CD4-positive, alpha-beta T cell treated with Interleukin-2 at 100 ng/mL for 4 hours (primary cell): ENCODE data around the gene ALKBH1.
"Not testable (repeated sequence)": the region's sequence is repeated elsewhere in the genome, so short reads cannot be mapped to it uniquely, and the experiment has no call there.

Source experiments
- DNase-seq: peaks from one replicate; pipeline ENCODE4 v3.0.0-alpha.2; 2020; ENCODE audit warnings: low spot score

ALKBH1 gene

DNA sequence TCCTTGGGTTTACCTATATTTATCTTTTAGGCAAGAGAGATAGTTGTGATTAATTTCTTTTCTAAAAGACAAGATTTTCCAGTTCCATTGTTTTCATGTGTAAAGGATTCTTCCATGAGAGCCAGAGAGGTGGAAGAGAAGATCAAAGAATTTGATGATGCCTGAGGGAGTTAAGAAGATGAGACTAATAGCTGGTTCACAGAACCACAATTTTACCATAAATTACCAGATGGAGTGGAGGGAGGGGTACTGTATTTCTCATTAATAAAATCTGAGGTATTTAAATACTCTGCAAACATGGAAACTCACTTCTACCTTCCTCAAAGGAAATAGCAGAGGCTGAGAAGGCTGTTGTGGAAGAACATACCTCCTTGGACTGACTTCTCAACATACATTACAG, 34.6 kb downstream of the ALKBH1 start:
- DNase-seq = no peak

GRCh38 chr14:77667331-77667730, 40.5 kb downstream of the ALKBH1 start:
- DNase-seq = no peak

GRCh38 chr14:77663293-77663692, 44.5 kb downstream of the ALKBH1 start:
- DNase-seq = no peak

DNA sequence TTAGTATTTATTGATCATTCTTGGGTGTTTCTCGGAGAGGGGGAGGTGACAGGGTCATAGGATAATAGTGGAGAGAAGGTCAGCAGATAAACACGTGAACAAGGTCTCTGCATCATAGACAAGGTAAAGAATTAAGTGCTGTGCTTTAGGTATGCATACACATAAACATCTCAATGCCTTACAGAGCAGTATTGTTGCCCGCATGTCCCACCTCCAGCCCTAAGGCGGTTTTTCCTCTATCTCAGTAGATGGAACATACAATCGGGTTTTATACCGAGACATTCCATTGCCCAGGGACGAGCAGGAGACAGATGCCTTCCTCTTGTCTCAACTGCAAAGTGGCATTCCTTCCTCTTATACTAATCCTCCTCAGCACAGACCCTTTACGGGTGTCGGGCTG, 46.3 kb downstream of the ALKBH1 start:
- not testable (repeated sequence) for DNase-seq

- DNase-seq = no peak
Observed at GRCh38 chr14:77660754-77661153, 47.1 kb downstream of the ALKBH1 start.

GRCh38 chr14:77659831-77660230, 48.0 kb downstream of the ALKBH1 start:
- DNase-seq = no peak

- no peak for DNase-seq
Observed at GRCh38 chr14:77657280-77657679, 50.5 kb downstream of the ALKBH1 start.

DNA sequence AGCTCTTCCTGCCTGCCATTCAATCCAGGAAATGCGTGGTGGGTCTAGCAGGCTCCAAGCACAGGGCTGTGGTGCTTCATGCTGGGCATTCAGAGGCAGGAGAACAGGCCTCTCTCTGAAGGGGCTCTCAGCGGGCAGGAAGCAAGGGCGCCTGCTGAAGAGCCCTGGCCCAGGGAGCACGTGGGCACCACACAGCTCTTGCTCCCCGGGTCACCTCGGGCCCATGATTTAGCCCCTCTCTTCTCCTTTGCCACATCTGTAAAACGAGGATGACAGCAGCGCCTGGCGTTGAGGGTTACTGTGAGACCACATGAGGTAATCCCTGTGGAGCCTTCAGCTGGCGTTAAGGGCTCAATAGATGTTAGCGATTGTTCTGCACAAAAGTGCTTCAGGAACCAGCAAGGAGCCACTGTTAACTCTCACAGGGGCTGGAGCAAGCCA, 53.8 kb downstream of the ALKBH1 start:
- no peak for DNase-seq

DNA sequence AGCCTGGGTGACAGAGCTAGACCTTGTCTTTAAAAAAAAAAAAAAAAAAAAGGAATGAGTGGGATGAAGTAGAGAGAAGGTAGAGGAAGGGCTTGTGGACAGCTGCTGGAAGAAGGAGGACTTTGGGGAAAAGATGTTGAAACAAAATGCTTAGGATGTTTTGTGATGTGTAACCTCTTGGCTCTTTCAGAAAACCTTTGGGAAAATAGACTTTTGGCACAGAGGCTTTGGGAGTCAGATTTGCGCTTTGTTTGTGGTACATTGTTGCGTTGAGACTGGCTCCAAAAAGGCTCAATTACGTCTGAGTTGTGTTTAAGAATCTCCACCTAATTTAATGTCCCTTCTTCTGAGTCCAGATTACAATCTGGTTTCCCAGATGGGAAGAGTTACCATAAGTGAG, 58.5 kb downstream of the ALKBH1 start:
- DNase-seq = no peak

GRCh38 chr14:77648520-77649200, 59.2 kb downstream of the ALKBH1 start:
- no peak for DNase-seq

- no peak for DNase-seq
Observed at GRCh38 chr14:77647853-77648252, 60.0 kb downstream of the ALKBH1 start.

- no peak for DNase-seq
Observed at GRCh38 chr14:77646907-77647306, 60.9 kb downstream of the ALKBH1 start.

DNA sequence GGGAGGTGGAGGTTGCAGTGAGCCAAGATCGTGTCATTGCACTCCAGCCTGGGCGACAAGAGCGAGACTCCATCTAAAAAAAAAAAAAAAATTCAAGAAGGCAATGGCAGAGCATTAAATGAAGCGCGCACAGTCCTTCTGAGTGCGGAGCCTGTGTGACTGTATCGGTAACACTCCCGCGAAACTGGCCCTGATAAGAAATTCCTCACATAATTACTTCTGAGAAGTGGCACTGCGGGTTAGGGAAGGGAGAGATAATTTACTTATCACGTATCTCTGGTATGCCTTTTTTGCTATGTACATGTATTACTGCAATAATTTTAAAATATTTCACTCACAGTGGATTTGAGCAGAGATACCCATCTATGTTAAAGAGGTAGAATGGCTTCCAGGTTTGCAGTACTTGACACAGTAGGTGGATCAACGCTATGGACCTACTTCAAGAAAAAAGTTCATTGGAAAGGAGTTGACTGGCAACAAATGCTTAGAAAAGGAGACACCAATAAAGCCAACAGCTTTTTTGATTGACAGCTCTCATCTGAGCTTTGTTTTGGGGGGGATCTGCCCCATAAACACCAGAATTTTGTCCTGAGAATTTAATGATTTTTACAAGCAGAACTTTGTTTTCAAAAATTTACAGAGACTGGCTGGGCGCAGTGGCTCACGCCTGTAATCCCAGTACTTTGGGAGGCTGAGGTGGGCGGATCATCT, 62.1 kb downstream of the ALKBH1 start:
- DNase-seq = no peak

DNA sequence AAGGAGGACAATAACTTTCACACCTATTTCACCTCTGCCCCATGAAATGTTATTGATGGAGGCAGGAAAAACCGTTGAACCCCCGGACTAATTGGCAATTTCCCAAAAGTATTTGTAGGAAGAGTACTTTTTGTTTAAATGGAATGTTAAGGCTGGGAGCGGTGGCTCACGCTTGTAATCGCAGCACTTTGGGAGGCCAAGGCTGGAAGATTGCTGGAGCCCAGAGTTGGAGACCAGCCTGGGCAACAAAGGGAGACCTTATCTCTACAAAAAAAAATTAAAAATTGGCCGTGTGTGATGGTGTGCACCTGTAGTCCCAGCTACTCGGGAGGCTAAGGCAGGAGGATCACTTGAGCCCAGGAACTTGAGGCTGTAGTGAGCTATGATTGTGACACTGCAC, 65.4 kb downstream of the ALKBH1 start:
- DNase-seq = no peak

DNA sequence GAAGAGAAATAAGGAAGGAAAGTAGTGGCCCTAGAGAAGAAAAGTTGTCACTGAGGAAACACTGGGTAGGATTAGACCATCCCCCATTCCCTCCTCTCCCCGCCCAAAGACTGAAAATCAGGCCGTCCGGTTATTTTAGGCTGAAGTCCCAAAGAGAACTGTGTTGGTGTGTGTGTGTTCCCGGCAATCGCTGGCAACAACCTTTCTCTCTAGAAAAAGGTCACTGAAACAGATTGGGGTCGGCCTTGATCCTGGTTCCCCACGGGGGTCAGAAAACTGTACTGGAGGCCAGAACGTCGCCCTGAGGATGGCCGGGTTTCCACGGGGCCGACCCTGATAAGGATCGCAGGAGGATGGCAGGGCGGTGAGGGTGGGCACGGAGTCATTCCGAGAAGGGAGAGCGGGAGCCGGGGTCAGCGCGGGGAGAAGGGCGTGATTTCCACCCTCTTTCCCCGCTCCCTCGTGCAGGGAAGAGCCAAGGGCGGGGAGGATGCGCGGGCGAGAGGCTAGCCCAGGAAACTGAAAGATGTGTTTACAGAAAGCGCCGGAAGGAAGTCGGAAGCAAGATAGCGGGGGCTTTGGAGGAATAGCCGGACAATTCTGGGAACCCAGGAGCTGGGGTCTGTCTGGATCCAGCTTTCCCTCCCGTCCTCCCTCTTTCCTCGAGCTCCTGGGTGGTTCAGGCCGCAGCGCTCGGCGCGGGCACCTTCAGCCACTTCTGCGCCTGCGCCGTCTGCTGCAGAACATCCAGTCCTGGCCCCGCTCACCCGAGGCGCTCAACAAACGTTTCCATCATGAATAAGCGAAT, 66.1 kb downstream of the ALKBH1 start:
- peak; percentile 64 for DNase-seq

DNA sequence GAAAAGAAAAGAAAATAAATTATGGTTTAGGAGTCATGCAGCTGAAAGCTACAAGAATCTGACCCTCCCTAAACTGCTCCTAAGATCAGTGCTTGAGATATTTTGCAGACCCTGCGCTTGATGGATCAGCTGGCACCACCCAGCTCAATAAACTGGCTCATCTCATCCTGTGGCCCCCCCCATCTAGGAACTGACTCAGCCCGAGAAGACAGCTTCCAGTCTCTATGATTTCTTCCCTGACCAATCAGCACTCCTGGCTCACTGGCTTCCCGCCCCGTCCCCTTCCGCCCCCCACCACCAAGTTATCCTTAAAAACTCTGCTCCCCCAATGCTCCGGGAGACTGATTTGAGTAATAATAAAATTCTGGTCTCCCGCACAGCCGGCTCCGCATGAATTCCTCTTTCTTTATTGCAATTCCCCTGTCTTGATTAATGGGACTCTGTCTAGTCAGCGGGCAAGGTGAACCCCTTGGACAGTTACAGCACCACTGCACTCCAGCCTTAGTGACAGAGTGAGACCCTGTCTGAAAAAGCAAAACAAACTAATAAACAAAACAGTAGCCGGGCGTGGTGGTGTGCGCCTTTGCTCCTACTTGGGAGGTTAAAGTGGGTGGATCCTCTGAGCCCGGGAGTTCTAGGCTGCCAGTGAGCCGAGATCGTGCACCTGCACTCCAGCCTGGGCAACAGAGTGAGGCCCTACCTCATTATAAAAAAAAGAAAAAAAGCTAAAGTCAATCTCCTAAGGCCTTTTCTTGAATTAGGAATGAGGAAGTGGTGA, 66.9 kb downstream of the ALKBH1 start:
- DNase-seq = no peak

DNA sequence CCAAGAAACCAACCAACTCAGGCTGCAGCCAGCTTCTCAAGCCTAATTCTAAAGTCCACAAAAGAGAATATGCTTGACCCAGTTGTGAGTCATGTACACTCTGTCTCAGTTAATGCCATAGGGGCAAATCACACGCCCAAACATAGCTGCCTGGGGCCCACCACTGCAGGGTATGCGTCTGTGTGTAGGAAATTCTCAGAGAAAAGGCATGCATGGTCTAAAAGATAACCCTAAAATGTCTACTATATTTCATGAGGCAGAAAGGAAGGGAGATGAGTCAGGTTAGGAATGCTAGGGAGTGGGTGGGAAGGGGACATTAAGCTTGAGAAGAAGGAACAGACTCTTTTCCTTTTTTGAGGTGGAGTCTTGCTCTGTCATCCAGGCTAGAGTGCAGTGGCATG, 69.1 kb downstream of the ALKBH1 start:
- DNase-seq = no peak

DNA sequence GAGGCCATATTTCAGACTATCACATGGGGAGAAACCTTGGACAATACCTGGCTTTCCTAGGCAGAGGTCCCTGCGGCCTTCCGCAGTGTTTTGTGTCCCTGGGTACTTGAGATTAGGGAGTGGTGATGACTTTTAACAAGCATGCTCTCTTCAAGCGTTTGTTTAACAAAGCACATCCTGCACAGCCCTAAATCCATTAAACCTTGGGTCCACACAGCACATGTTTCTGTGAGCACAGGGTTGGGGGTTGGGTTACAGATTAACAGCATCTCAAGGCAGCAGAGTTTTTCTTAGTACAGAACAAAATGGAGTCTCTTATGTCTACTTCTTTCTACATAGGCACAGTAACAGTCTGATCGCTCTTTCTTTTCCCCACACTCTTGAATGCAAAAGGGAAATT, 72.0 kb downstream of the ALKBH1 start:
- DNase-seq = not testable (repeated sequence)

DNA sequence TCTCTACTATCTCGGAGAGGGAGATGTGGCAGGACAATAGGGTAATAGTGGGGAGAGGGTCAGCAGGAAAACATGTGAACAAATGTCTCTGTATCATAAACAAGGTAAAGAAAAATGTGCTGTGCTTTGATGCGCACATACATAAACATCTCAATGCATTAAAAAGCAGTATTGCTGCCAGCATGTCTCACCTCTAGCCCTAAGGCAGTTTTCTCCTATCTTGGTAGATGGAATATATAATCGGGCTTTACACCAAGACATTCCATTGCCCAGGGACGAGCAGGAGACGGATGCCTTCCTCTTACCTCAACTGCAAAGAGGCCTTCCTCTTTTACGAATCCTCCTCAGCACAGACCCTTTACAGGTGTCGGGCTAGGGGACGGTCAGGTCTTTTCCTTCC, 72.4 kb downstream of the ALKBH1 start:
- not testable (repeated sequence) for DNase-seq

GRCh38 chr14:77630111-77630510, 77.7 kb downstream of the ALKBH1 start:
- DNase-seq = no peak

GRCh38 chr14:77625360-77625759, 82.5 kb downstream of the ALKBH1 start:
- DNase-seq = no peak

DNA sequence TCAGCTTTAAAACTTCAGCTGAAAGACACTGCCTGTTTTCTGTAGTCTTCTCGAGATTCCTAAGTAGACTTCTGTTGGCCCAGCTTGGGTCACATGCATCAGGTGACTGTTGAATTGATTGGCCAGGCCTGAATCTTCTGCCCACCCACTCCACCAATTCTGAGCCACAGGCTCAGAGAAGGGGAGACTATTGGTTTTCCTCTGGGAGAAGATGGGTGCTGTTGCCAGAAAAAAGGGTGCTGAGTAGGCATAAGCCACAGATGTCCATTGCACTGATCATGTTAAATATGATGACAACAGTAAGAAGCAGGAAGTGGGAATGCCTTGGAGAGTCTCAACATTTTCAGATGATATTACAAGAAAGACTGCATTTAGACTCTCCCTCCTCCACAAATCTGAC, 84.6 kb downstream of the ALKBH1 start:
- DNase-seq = no peak
